ENCODE results near the gene UBE2U. TPM values are rescaled to one million over a fixed set of nuclear protein-coding genes. Genes with fewer than 3 reads are reported as not detected.

Gene UBE2U
- total and polyA plus RNA-seq, 7 experiments from 2014 or later: not detected

- POLR2A ChIA-PET: no interaction called here
- DNase-seq: no peak
Measured at GRCh38 chr1:64186898-64187280, 16.5 kb upstream of the UBE2U start.

GRCh38 chr1:64187646-64188045, 15.8 kb upstream of the UBE2U start:
- intact Hi-C loops (cut with micrococcal nuclease): no loop called here
- no peaks in the 10 kb centered on the region for H3K36me3 ChIP-seq (ENCODE audit: control insufficient read depth in 2 of 3, insufficient read depth in 3 of 3, low read length in 3 of 3)
- ATAC-seq (no peak), DNase-seq (no peak)
- H3K27ac ChIP-seq (ENCODE audit: low read depth, low read length): no peak overlapping the region
- H3K4me1 Mint-ChIP-seq: peaks cover 0 to 11% (median 8%) of the 10 kb centered on the region in 7 donors
- H3K9me3 ChIP-seq (ENCODE audit: control insufficient read depth in 2 of 3, low read length in 3 of 3): no peaks in the 10 kb centered on the region
- no peak overlapping the region for H3K4me3 Mint-ChIP-seq
- no peaks in the 10 kb centered on the region for H3K9me3 Mint-ChIP-seq
- ChIA-PET CTCF (no interaction called here), POLR2A (no interaction called here)
- no peaks in the 10 kb centered on the region for H3K36me3 Mint-ChIP-seq
- no peak overlapping the region for H3K27ac Mint-ChIP-seq
- H3K4me3 ChIP-seq (ENCODE audit: low read length): no peak overlapping the region
- no peaks in the 10 kb centered on the region for H3K27me3 ChIP-seq (ENCODE audit: control insufficient read depth in 2 of 2, insufficient read depth in 2 of 2, low read length in 2 of 2)
- H3K27me3 Mint-ChIP-seq: no peaks in the 10 kb centered on the region
- H3K4me1 ChIP-seq (ENCODE audit: control insufficient read depth in 2 of 2, insufficient read depth in 2 of 2, low read length in 2 of 2): peaks cover 0 to 5% of the 10 kb centered on the region in 2 donors

More at GRCh38 chr1:64186898-64187280, 16.5 kb upstream of the UBE2U start:
- no peaks in the 10 kb centered on the region for H3K36me3 ChIP-seq (ENCODE audit: control insufficient read depth in 2 of 3, insufficient read depth in 3 of 3, low read length in 3 of 3)
- intact Hi-C loops (cut with micrococcal nuclease): no loop called here
- H3K4me3 Mint-ChIP-seq: no peak overlapping the region
- H3K27me3 ChIP-seq (ENCODE audit: control insufficient read depth in 2 of 2, insufficient read depth in 2 of 2, low read length in 2 of 2): no peaks in the 10 kb centered on the region
- no peak overlapping the region for H3K4me3 ChIP-seq (ENCODE audit: low read length)
- peaks cover 0 to 5% (median 3%) of the 10 kb centered on the region in 5 donors for H3K27me3 Mint-ChIP-seq
- CTCF ChIA-PET: interaction anchor here (0.7 kb wide), 1 partner anchor 36 kb away, joined by 3 read pairs; no protein-coding TSS in a partner anchor
- H3K36me3 Mint-ChIP-seq: no peaks in the 10 kb centered on the region
- no peaks in the 10 kb centered on the region for H3K9me3 Mint-ChIP-seq
- H3K9me3 ChIP-seq (ENCODE audit: control insufficient read depth in 2 of 3, low read length in 3 of 3): no peaks in the 10 kb centered on the region
- H3K4me1 Mint-ChIP-seq: peaks cover 0 to 11% (median 8%) of the 10 kb centered on the region in 7 donors
- ATAC-seq: no peak
- no peak overlapping the region for H3K27ac ChIP-seq (ENCODE audit: low read depth, low read length)
- peaks cover 0 to 5% of the 10 kb centered on the region in 2 donors for H3K4me1 ChIP-seq (ENCODE audit: control insufficient read depth in 2 of 2, insufficient read depth in 2 of 2, low read length in 2 of 2)
- H3K27ac Mint-ChIP-seq: no peak overlapping the region

GRCh38 chr1:64192290-64192689, 11.1 kb upstream of the UBE2U start:
- no peaks in the 10 kb centered on the region for H3K4me1 Mint-ChIP-seq
- H3K9me3 Mint-ChIP-seq: no peaks in the 10 kb centered on the region
- no peak for DNase-seq
- H3K27me3 Mint-ChIP-seq: no peaks in the 10 kb centered on the region
- Histone ChIP-seq H3K4me1 (ENCODE audit: control insufficient read depth in 2 of 2, insufficient read depth in 2 of 2, low read length in 2 of 2) (no peaks in the 10 kb centered on the region), H3K27me3 (ENCODE audit: control insufficient read depth in 2 of 2, insufficient read depth in 2 of 2, low read length in 2 of 2) (no peaks in the 10 kb centered on the region), H3K9me3 (ENCODE audit: control insufficient read depth in 2 of 3, low read length in 3 of 3) (no peaks in the 10 kb centered on the region), H3K27ac (ENCODE audit: low read depth, low read length) (no peak overlapping the region), H3K36me3 (ENCODE audit: control insufficient read depth in 2 of 3, insufficient read depth in 3 of 3, low read length in 3 of 3) (no peaks in the 10 kb centered on the region), H3K4me3 (ENCODE audit: low read length) (no peak overlapping the region)
- H3K4me3 Mint-ChIP-seq: no peak overlapping the region
- intact Hi-C loops (cut with micrococcal nuclease): no loop called here
- CTCF ChIA-PET: no interaction called here
- POLR2A ChIA-PET: no interaction called here
- no peak overlapping the region for H3K27ac Mint-ChIP-seq
- H3K36me3 Mint-ChIP-seq: no peaks in the 10 kb centered on the region
- peak; percentile 4 for ATAC-seq

GRCh38 chr1:64194168-64195080, 9.0 kb upstream of the UBE2U start:
- Mint-ChIP-seq H3K27ac (no peak overlapping the region), H3K4me3 (no peak overlapping the region), H3K4me1 (no peaks in the 10 kb centered on the region), H3K27me3 (no peaks in the 10 kb centered on the region), H3K9me3 (no peaks in the 10 kb centered on the region), H3K36me3 (no peaks in the 10 kb centered on the region)
- DNase-seq (no peak), ATAC-seq (no peak)
- intact Hi-C loops (cut with micrococcal nuclease): no loop called here
- Histone ChIP-seq H3K27ac (ENCODE audit: low read depth, low read length) (no peak overlapping the region), H3K9me3 (ENCODE audit: control insufficient read depth in 2 of 3, low read length in 3 of 3) (no peaks in the 10 kb centered on the region), H3K36me3 (ENCODE audit: control insufficient read depth in 2 of 3, insufficient read depth in 3 of 3, low read length in 3 of 3) (no peaks in the 10 kb centered on the region), H3K27me3 (ENCODE audit: control insufficient read depth in 2 of 2, insufficient read depth in 2 of 2, low read length in 2 of 2) (no peaks in the 10 kb centered on the region), H3K4me1 (ENCODE audit: control insufficient read depth in 2 of 2, insufficient read depth in 2 of 2, low read length in 2 of 2) (no peaks in the 10 kb centered on the region), H3K4me3 (ENCODE audit: low read length) (no peak overlapping the region)
- ChIA-PET CTCF (interaction anchor here (0.5 kb wide), 1 partner anchor 56 kb away, joined by 3 read pairs; no protein-coding TSS in a partner anchor), POLR2A (no interaction called here)

- Histone ChIP-seq H3K27me3 (ENCODE audit: control insufficient read depth in 2 of 2, insufficient read depth in 2 of 2, low read length in 2 of 2) (no peaks in the 10 kb centered on the region), H3K4me3 (ENCODE audit: low read length) (no peak overlapping the region), H3K4me1 (ENCODE audit: control insufficient read depth in 2 of 2, insufficient read depth in 2 of 2, low read length in 2 of 2) (no peaks in the 10 kb centered on the region), H3K9me3 (ENCODE audit: control insufficient read depth in 2 of 3, low read length in 3 of 3) (no peaks in the 10 kb centered on the region), H3K36me3 (ENCODE audit: control insufficient read depth in 2 of 3, insufficient read depth in 3 of 3, low read length in 3 of 3) (no peaks in the 10 kb centered on the region), H3K27ac (ENCODE audit: low read depth, low read length) (no peak overlapping the region)
- H3K4me3 Mint-ChIP-seq: no peak overlapping the region
- no peaks in the 10 kb centered on the region for H3K4me1 Mint-ChIP-seq
- no peaks in the 10 kb centered on the region for H3K27me3 Mint-ChIP-seq
- ATAC-seq (no peak), DNase-seq (no peak)
- H3K9me3 Mint-ChIP-seq: no peaks in the 10 kb centered on the region
- POLR2A ChIA-PET: no interaction called here
- intact Hi-C loops (cut with micrococcal nuclease): no loop called here
- CTCF ChIA-PET: interaction anchor here (0.5 kb wide), 1 partner anchor 56 kb away, joined by 3 read pairs; no protein-coding TSS in a partner anchor
- no peaks in the 10 kb centered on the region for H3K36me3 Mint-ChIP-seq
- H3K27ac Mint-ChIP-seq: no peak overlapping the region
Measured at GRCh38 chr1:64195081-64195395, 8.4 kb upstream of the UBE2U start.

GRCh38 chr1:64196074-64196870, 7.2 kb upstream of the UBE2U start:
- CTCF ChIA-PET: no interaction called here
- Mint-ChIP-seq H3K27me3 (no peaks in the 10 kb centered on the region), H3K4me3 (no peak overlapping the region), H3K36me3 (no peaks in the 10 kb centered on the region), H3K9me3 (no peaks in the 10 kb centered on the region), H3K27ac (no peak overlapping the region), H3K4me1 (no peaks in the 10 kb centered on the region)
- Histone ChIP-seq H3K36me3 (ENCODE audit: control insufficient read depth in 2 of 3, insufficient read depth in 3 of 3, low read length in 3 of 3) (no peaks in the 10 kb centered on the region), H3K27ac (ENCODE audit: low read depth, low read length) (no peak overlapping the region), H3K27me3 (ENCODE audit: control insufficient read depth in 2 of 2, insufficient read depth in 2 of 2, low read length in 2 of 2) (no peaks in the 10 kb centered on the region), H3K4me1 (ENCODE audit: control insufficient read depth in 2 of 2, insufficient read depth in 2 of 2, low read length in 2 of 2) (no peaks in the 10 kb centered on the region), H3K4me3 (ENCODE audit: low read length) (no peak overlapping the region), H3K9me3 (ENCODE audit: control insufficient read depth in 2 of 3, low read length in 3 of 3) (no peaks in the 10 kb centered on the region)
- POLR2A ChIA-PET: no interaction called here
- no peak for DNase-seq
- intact Hi-C loops (cut with micrococcal nuclease): no loop called here
- no peak for ATAC-seq

Data from naive thymus-derived CD4-positive, alpha-beta T cell (primary cell).